D721Med (cell line): ENCODE measurements around the gene SCAPER.
A peak's percentile ranks its signal among the peaks of the same experiment; 100 is the strongest.
"Not testable (repeated sequence)": the region's sequence is repeated elsewhere in the genome, so short reads cannot be mapped to it uniquely, and the experiment has no call there.

Source experiments
- DNase-seq: peaks from one replicate; pipeline ENCODE4 v3.0.0; 2011; ENCODE audit warnings: low spot score; ENCODE audit not compliant: insufficient read length
- FAIRE-seq: peaks from 2 replicates; lab custom pipeline; 2011; peaks lifted over from hg19 to GRCh38; lab: Jason Lieb, UNC
- CTCF ChIP-seq: IDR thresholded peaks from 2 replicates; pipeline ENCODE4 v1.5.1; 2012; ENCODE audit warnings: mild to moderate bottlenecking, control low read depth; ENCODE audit not compliant: insufficient read depth; ENCODE audit errors: missing control alignments

Gene SCAPER

DNA sequence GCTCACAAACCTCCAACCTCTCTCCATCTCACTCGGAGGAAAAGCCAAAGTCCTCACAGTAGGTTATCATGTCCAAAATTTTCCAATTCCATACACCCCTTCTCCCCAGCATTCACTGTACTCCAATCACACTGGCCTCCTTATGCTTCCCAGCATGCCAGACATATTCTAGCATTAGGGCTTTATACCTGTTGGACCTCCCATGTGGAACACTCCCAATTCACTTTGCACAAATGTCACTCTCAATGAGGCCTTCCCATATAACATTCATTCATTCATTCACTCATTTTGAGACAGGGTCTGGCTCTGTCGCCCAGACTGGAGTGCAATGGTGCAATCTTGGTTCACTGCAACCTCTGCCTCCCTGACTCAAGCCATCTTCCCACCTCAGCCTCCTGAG is 19.9 kb downstream of the SCAPER start:
- no peak for TF ChIP-seq CTCF
- FAIRE-seq, result no peak
- no peak for DNase-seq

- DNase-seq, result no peak
- no peak for TF ChIP-seq CTCF
- FAIRE-seq, result no peak
These were observed 29.2 kb downstream of the SCAPER start for GRCh38 chr15:76875911-76876310.

DNA sequence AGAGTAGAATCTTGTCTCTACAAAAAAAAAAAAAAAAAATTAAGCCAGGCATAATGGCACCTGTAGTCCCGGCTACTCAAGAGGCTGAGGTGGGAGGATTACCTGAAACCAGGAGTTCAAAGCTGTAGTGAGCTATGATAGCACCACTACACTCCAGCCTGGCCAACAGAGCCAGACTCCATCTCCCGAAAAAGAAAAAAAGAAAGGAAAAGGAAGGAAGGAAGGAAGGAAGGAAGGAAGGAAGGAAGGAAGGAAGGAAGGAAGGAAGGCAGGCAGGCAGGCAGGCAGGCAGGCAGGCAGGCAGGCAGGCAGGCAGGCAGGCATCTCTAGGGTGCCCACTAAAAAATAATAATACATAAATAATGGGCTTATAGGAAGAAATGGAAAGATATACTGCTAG is 32.1 kb downstream of the SCAPER start:
- not testable (repeated sequence) for FAIRE-seq

DNA sequence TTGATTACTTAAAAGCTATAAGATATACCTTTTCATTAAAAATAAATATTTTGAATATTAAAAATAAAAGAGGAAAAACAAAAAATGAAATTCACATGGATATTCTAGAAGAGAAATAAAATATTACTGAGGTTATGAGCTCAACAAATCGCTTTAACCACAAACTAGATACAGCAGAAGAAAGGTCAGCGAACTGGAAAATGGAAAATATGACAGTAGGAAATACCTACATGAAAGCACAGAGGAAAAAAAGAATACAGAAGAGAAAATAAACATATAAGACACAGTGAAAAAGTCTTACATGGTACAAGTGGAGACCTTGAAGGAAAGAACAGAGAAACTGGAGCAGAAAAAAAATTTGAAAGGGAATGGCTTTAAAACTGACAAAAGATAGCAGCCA is 33.2 kb downstream of the SCAPER start:
- DNase-seq (no peak), FAIRE-seq (no peak)
- no peak for TF ChIP-seq CTCF

More for the DNA sequence above, 32.1 kb downstream of the SCAPER start:
- not testable (repeated sequence) for DNase-seq

DNA sequence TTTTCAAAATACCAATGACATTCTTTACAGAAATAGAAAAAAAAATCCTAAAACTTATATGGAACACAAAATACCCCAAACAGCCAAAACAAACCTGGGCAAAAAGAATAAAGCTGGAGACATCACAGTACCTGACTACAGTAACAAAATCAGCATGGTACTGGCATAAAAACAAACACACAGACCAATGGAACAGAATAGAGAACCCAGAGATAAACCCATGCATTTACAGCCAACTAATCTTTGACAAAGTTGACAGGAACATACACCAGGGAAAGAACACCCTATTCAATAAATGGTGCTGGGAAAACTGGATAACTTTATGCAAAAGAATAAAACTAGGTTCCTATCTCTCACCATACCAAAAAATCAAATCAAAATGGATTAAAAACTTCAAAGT is 36.4 kb downstream of the SCAPER start:
- DNase-seq (no peak), FAIRE-seq (no peak)
- no peak for TF ChIP-seq CTCF

- DNase-seq (no peak), FAIRE-seq (no peak)
- peak; percentile 75 for TF ChIP-seq CTCF
These were observed 38.3 kb downstream of the SCAPER start for GRCh38 chr15:76866716-76867321.

DNA sequence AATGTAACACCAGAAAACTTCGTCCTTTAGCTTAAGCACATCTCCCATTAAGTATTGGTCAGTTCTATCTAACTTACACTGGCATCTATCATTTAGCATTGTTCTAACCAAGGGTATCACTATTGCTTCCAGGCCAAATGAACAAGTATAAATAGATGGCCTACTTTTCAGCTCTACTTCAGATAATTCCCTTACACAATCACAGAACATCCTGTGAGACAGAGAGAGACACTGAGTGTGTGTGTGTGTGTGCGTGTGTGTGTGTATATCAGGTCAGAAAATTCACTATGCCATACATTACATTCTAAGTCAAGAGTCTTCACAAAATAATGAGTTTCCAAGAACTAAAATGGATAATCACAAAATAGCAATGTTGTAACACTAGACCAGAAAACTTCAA is 39.1 kb downstream of the SCAPER start:
- no peak for TF ChIP-seq CTCF
- DNase-seq (no peak), FAIRE-seq (peak; percentile 21)

DNA sequence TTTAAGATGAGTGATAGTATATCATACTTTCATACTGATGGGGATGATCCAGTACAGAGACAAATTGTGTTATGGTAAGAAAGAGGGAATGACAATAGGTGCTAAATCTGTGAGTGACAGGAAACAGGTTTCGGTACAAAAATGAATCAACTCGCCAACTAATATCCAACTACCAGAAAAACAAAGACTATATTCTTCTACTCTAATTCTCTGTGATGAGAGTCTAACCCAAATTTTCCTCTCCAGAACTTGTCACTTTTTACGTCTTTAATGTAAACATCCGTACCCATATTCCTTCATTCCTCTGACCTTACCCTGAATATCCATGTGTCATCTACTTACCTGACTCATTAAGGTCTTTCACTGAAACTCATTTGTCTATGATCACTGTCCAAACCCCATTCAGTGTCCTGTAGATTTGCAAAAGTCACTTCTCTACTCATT is 39.6 kb downstream of the SCAPER start:
- TF ChIP-seq CTCF, result no peak
- no peak for FAIRE-seq
- no peak for DNase-seq
